Measurements from ENCODE around the gene FARSA.

GRCh38 chr19:12979974-12980373 is 46.5 kb upstream of the FARSA start:
- TF ChIP-seq CTCF (IDR thresholded peaks at IDR 0.05) (no peak), POLR2A (IDR thresholded peaks at IDR 0.05) (no peak)

Data from lower leg skin (tissue), 3 donors.